Right cardiac atrium (tissue), 5 donors: ENCODE measurements around the gene NUDCD3. TPM values are rescaled to one million over a fixed set of nuclear protein-coding genes. Genes with fewer than 3 reads are reported as not detected.

Experiments
- ATAC-seq, 2 donors: fragments of 200-7000 bp; cut with Tn5 transposase; one replicate each; pipeline versions ENCODE4 v1.8.0 to v1.9.1; 2020; ENCODE audit warnings: moderate library complexity in 2 of 2, mild to moderate bottlenecking in 1 of 2
- DNase-seq, 3 donors: peaks; one replicate each; pipeline ENCODE4 v3.0.0-alpha.2; 2020
- H3K27ac ChIP-seq: one replicate; pipeline ENCODE4 v1.5.1; 2013; ENCODE audit warnings: mild to moderate bottlenecking, low read length, control low read depth, moderate library complexity
- H3K27me3 ChIP-seq: one replicate; pipeline ENCODE4 v1.6.1; 2013; ENCODE audit not compliant: control insufficient read depth, insufficient read depth
- H3K4me1 ChIP-seq: one replicate; pipeline ENCODE4 v1.6.1; 2013; ENCODE audit warnings: low read length; ENCODE audit not compliant: control insufficient read depth, insufficient read depth
- H3K4me3 ChIP-seq: one replicate; pipeline ENCODE4 v1.5.1; 2013; ENCODE audit warnings: low read length, control low read depth
- H3K9me3 ChIP-seq: one replicate; pipeline ENCODE4 v1.6.1; 2013; ENCODE audit warnings: low read length; ENCODE audit not compliant: control insufficient read depth
- WGBS: extraction: QIAGEN DNeasy Blood & Tissue Kit; methylation state at CpG from one replicate; pipeline ENCODE4 v1.1.7; 2013; 5-methylcytosine and 5-hydroxymethylcytosine counted together
- intact Hi-C, 4 donors: fragments of 100-400 bp; cut with DNase I; formaldehyde crosslinking; loops; one replicate each; pipeline versions ENCODE4 v1.11.0 to v1.14.0; 2022 to 2023
- polyA plus RNA-seq: library from polyadenylated mRNA; stranded (reverse); fragments of 200-250 nt; gene quantifications from one replicate; pipeline ENCODE4 v1.2.3, GENCODE V29; 2013
- total RNA-seq, 4 donors: library from RNA; stranded (reverse); fragmentation: NEBNext Ultra II Directional; extraction: Animal tissue kit (Norgen Biotek cat#: 25700); gene quantifications; one replicate each; pipeline ENCODE4 v1.2.1, GENCODE V29; 2021
- donor health status: healthy with polysubstance abuse.
- donor health status: DM: no; HTN: yes; CAD: no.
- donor health status: DM: no; HTN: no; CAD: no.
- donor health status: DM: no; HTN: yes; CAD: no; lungs with severe emphysema.
- donor health status: DM: yes; HTN: yes; CAD: no.

Gene NUDCD3
- total and polyA plus RNA-seq, 5 donors = 29.0 to 108 (median 100) TPM

DNA sequence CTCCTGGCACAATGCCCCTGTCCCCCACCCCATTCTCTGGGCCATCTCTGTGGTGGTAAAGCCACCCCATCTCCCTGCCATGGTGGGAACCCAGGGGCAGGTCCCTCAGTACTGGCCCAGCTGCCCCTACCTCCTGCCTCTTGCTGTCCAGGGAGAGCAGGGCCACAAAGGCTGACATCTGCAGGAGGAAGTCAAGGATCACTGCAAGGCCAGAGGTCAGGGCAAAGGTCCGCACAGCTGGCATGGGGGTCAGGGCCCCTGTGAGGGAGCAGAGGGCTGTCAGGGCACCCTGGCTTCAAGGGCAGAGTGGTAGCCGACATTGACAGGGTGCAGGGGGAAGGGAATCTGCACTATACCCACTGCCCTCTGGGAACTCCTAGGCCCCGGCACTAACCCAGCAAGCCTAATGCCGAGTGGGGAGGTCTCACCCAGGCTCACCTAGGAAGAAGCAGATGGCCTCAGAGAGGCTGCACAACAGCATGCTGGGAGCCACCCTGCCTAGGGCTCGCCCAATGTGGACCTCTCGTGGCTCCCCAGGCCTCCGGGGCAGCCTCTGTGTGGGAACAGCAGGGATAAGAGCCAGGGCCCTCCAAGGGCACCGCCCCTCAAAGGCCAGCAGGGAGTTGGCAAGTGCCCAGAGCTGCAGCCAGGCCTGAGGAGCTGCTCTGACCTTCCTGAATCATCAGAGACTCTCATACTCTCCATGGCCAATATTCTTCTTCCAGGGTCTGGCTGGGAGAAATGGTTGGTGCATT is 43.0 kb upstream of the NUDCD3 start:
- no peak overlapping the region for H3K4me3 ChIP-seq
- H3K27me3 ChIP-seq = no peaks in the 10 kb centered on the region
- no peak for DNase-seq
- H3K9me3 ChIP-seq = no peaks in the 10 kb centered on the region
- intact Hi-C loops = no loop called here
- ATAC-seq = peak in 1 of 2 donors; percentile 10
- 75% methylated on average over 8 of the region's 8 CpGs for WGBS
- no peaks in the 10 kb centered on the region for H3K4me1 ChIP-seq
- H3K27ac ChIP-seq = no peak overlapping the region

DNA sequence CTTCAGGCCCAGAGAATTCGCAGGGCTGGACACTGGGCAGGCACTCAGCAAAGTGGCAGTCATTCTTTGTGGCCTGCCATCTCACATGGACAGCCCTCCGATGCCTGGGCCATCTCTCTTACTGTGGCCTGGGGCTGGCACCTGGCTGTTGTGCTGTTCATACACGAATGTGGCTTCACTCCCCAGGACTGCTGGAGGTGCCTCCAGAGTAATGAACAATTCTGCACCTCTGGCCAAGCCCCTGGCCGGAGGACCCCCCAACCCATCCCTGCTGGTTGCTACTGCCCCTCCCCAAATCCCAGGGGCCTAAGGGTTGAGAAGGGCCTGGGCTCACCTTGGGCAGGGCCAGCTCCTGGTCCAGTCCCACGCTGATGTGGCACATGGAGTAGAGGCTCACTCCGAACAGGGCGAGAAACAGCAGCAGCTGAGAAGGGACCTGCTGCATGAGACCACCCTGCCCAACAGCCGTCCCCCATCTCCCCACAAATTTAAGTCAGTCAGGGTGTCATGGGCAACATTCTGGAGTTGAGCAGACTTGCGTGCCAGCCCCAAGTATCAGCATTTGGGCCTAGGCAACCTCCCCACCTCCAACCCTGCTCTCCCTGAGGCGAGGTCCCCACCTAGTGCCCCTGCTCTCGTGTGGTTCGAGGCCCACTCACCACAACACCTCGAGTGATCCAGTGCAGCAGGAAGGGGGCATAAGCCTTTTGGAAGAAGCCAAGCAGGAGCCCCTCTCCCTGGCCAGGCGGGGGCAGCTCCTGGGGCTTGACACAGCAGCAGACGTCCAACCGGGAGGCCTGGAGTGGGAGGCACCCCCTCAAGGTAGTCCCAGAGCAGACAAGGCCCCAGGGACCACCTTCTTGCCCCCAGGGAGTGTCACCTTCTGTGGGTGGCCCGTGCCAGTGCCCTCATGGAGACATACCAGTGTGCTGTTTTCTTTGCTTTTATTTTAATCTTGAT is 41.2 kb upstream of the NUDCD3 start:
- Histone ChIP-seq H3K27me3 (no peaks in the 10 kb centered on the region), H3K4me1 (no peaks in the 10 kb centered on the region), H3K9me3 (no peaks in the 10 kb centered on the region), H3K4me3 (no peak overlapping the region), H3K27ac (no peak overlapping the region)
- DNase-seq (no peak), ATAC-seq (no peak)
- 82% methylated on average over 17 of the region's 17 CpGs for WGBS
- intact Hi-C loops = no loop called here

DNA sequence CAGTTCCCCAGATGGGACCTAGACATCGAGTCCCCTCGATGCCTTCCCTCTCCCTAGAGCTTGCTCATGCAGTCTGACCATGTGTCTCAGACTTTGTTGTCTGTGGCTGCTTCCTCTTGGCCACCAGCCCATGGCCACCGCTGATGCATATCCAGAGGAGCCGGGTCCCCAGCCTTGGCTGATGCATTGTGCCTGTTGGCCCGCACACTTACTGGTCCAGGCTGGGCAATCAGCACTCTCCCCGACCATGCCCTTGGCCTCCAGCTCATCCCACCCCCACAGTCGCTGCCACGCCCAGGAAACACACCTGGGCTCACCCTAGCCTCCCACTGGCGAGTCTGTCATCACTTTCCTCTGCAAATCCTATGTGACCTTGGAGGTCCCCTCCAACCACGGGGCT is 40.5 kb upstream of the NUDCD3 start:
- Histone ChIP-seq H3K27ac (no peak overlapping the region), H3K4me1 (no peaks in the 10 kb centered on the region), H3K27me3 (no peaks in the 10 kb centered on the region), H3K4me3 (no peak overlapping the region), H3K9me3 (peaks cover 2% of the 10 kb centered on the region)
- DNase-seq (no peak), ATAC-seq (peak in 1 of 2 donors; percentile 21)
- 67% methylated on average over 10 of the region's 10 CpGs for WGBS
- intact Hi-C loops = no loop called here

DNA sequence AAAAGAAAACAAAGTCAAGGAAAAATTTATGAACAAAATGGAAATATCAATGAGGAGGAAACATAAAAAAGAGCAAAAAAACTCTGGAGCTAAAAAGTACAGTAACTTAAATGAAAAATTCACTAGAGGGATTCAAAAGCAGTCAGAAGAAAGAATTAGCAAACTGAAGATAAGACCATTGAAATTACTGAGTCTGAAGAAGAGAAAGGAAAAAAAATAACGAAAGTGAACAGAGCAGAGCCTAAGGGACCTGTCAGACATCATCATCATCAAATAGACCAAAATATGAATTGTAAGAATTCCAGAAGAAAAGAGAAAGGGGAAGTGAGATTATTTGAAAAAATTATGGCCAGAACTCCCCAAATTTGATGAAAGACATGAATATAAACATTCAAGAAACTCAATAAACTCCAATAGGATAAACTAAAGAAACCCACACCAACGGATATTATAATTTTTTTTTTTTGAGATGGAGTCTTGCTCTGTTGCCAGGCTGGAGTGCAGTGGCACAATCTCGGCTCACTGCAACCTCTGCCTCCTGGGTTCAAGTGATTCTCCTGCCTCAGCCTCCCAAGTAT is 34.4 kb upstream of the NUDCD3 start:
- ATAC-seq (no peak), DNase-seq (no peak)
- H3K27me3 ChIP-seq = no peaks in the 10 kb centered on the region
- peaks cover 2% of the 10 kb centered on the region for H3K9me3 ChIP-seq
- no peak overlapping the region for H3K27ac ChIP-seq
- H3K4me3 ChIP-seq = no peak overlapping the region
- intact Hi-C loops = no loop called here
- no peaks in the 10 kb centered on the region for H3K4me1 ChIP-seq
- 68% methylated on average over 3 of the region's 3 CpGs for WGBS

DNA sequence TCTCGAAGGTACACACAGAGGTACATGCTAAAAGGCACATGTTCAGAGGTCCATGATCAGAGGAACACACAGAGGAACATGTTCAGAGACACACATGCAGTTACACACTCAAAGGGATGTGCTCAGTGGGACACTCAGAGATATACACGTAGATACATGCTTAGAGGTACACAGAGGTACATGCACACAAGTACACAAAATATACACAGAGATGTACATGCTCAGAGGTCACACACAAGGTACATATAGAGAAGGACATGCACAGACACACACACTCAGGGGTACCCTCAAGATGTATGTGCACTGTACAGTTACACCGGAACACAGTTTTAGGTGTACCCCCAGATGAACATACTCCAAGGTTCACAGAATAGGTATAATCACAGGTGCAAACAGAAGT is 31.9 kb upstream of the NUDCD3 start:
- Histone ChIP-seq H3K4me3 (no peak overlapping the region), H3K4me1 (no peaks in the 10 kb centered on the region), H3K27me3 (no peaks in the 10 kb centered on the region), H3K27ac (no peak overlapping the region), H3K9me3 (peaks cover 2% of the 10 kb centered on the region)
- ATAC-seq (no peak), DNase-seq (no peak)
- 79% methylated on average over 3 of the region's 3 CpGs for WGBS
- intact Hi-C loops = no loop called here

DNA sequence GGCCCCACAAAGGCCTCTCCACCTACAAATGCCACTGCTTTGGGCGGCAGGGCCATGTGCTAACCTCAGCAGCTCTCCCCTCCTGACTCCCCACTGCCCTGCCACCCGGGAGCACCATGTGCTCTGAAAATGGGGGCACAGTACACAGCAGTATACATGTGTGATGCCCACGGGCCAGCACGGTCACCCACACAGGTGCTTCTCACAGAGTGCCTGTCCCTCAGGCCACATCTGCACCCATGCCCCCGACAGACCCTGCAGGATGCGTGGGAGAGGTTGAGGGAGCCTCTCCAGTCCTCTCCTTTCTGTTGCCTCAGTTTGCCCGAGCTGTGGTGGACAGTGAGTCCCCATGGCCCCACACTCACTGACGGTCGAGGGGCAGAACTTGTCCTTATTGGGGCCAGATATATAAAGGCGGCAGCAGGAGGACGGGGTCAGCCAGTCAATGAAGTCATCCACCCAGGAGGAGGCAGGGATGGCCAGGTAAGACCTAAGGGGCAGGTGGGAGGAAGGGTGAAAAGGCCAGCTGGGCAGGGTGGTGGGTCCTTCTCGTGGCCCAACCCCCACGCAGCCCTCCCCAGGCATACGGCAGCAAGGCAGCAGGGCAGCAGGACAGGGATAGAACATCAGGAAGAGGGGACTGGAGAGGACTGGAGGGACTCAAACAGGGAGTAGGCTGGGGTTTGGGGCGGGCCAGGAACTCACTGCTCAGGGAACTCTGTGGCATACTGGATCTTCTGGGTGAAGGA is 31.1 kb upstream of the NUDCD3 start:
- H3K27ac ChIP-seq = no peak overlapping the region
- no peaks in the 10 kb centered on the region for H3K4me1 ChIP-seq
- no peak overlapping the region for H3K4me3 ChIP-seq
- ATAC-seq (peak in 1 of 2 donors; percentile 31), DNase-seq (peak in 1 of 3 donors; percentile 21)
- H3K9me3 ChIP-seq = peaks cover 2% of the 10 kb centered on the region
- no peaks in the 10 kb centered on the region for H3K27me3 ChIP-seq
- intact Hi-C loops = no loop called here
- WGBS = 80% methylated on average over 15 of the region's 15 CpGs

DNA sequence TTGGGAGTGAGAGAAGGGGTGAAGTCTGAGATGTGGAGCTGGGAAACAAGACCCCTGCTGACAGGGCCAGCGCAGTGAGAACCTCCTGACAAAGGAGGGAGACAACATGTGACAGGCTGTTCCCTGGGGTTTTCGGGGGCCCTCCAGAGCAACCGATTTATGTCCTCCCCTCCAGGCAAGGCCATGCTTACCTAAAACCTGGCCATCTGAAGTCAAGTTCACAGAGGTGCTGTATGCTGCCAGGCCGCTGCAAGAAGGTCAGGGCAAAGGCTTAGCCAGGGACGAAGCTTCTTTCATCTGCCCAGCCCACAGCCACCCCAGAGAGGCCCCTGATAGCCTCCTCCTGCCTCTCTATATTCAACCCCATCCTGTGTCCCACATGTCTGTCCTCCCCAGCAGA is 30.1 kb upstream of the NUDCD3 start:
- DNase-seq (peak in 1 of 3 donors; percentile 18), ATAC-seq (no peak)
- Histone ChIP-seq H3K27ac (no peak overlapping the region), H3K4me1 (no peaks in the 10 kb centered on the region), H3K27me3 (no peaks in the 10 kb centered on the region), H3K9me3 (no peaks in the 10 kb centered on the region), H3K4me3 (no peak overlapping the region)
- WGBS = 76% methylated on average over 5 of the region's 5 CpGs
- intact Hi-C loops = no loop called here

DNA sequence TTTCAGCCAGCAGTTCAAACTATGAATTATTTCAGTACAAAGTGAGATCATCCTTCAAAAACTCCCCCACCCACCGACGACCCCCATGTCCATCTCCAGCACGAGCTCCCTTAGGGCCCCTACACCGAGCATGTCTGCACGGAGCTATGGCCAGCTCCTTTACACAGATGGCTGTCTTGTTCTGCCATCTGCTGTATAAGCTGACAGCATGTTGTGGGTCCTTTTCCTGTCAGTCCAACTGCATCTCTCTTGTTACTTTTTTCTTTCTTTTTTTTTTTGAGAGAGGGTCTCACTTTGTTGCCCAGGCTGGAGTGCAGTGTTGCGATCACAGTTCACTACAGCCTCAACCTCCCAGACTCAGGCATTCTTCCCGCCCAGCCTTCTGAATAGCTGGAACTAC is 29.1 kb upstream of the NUDCD3 start:
- 61% methylated on average over 7 of the region's 7 CpGs for WGBS
- Histone ChIP-seq H3K4me3 (no peak overlapping the region), H3K27me3 (no peaks in the 10 kb centered on the region), H3K9me3 (no peaks in the 10 kb centered on the region), H3K4me1 (no peaks in the 10 kb centered on the region), H3K27ac (no peak overlapping the region)
- ATAC-seq (no peak), DNase-seq (no peak)
- intact Hi-C loops = no loop called here

DNA sequence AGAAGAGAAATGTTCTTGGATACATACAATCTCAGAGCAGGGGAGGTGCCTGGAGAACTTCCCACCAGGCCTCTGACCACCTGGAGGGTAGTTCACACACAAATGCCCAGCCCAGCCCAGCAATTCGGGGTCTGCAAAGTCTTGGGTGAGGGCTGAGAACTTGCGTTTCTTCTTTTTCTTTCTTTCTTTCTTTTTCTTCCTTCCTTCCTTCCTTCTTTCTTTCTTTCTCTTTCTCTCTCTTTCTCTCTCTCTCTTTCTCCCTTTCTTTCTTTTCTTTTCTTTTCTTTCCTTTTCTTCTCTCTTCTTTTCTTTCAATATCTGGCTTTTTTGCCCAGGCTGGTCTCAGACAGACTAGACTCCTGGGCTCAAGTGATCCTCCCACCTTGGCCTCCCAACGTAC is 28.3 kb upstream of the NUDCD3 start:
- ATAC-seq = no peak
- Histone ChIP-seq H3K27ac (no peak overlapping the region), H3K27me3 (no peaks in the 10 kb centered on the region), H3K4me1 (no peaks in the 10 kb centered on the region), H3K4me3 (no peak overlapping the region), H3K9me3 (no peaks in the 10 kb centered on the region)
- intact Hi-C loops = no loop called here
- DNase-seq = no peak
- 70% methylated on average over 3 of the region's 3 CpGs for WGBS

DNA sequence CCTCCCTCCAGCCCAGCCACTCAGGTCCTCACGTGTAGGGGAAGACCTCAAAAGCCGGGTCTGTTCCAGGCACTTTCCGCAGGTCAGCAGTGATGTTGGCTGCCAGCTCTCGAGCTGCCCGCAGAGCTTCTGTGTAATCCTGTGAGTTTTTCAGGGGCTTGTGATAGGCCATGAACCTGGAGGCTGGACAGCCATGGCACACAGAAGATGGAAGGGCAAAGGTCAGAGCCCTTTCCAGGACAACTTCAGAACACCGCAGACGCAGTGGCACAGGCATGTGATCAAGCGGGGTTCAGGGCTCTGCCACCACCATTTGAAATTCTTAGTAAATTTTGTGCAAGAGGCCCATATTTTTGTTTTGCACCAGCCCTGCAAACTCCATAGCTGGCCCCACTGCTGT is 26.7 kb upstream of the NUDCD3 start:
- intact Hi-C loops = no loop called here

More for the DNA sequence above, 26.7 kb upstream of the NUDCD3 start:
- ATAC-seq = no peak
- H3K4me3 ChIP-seq = no peak overlapping the region
- no peak for DNase-seq
- no peaks in the 10 kb centered on the region for H3K9me3 ChIP-seq
- H3K27ac ChIP-seq = no peak overlapping the region
- no peaks in the 10 kb centered on the region for H3K4me1 ChIP-seq
- 89% methylated on average over 8 of the region's 8 CpGs for WGBS
- H3K27me3 ChIP-seq = no peaks in the 10 kb centered on the region
